ENCODE results near the gene CRYBG1. TPM values are rescaled to one million over a fixed set of nuclear protein-coding genes. Genes with fewer than 3 reads are reported as not detected.

Gene CRYBG1
- total and polyA plus RNA-seq, 8 donors, result 2.3 to 9.2 (median 4.3) TPM

DNA sequence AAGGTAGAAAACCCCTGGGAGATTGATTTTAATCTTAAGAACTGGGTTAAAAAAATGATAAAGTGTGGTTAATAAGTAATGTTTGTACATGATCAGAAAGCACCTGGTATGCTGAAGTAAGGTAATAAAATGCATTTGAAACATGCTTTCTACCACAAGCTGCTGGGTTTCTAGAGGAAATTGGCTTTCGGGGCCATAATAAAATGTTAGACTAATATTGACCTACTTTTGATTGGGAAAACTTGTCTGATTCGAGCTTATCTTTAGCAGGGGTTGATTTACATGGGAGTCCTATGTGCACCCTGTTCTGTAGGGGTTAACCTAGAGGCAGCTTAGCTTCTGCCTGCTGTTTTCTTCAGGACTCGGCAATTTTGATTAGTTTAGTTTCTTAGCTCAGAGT, 50.5 kb downstream of the CRYBG1 start:
- Histone ChIP-seq H3K27ac (peak overlapping the region; percentile 42 to 66 (median 50)), H3K4me1 (peaks cover 0 to 13% (median 9%) of the 10 kb centered on the region in 3 donors), H3K9me3 (no peaks in the 10 kb centered on the region), H3K36me3 (no peaks in the 10 kb centered on the region), H3K27me3 (no peaks in the 10 kb centered on the region), H3K4me3 (no peak overlapping the region)
- intact Hi-C loops (cut with DNase I), result no loop called here
- DNase-seq (no peak), ATAC-seq (peak; percentile 49 to 72 (median 53)), FAIRE-seq (no peak)
- 12 to 13% methylated on average over 3 of the region's 3 CpGs for WGBS, 2 donors
- TF ChIP-seq, protein P1, sequence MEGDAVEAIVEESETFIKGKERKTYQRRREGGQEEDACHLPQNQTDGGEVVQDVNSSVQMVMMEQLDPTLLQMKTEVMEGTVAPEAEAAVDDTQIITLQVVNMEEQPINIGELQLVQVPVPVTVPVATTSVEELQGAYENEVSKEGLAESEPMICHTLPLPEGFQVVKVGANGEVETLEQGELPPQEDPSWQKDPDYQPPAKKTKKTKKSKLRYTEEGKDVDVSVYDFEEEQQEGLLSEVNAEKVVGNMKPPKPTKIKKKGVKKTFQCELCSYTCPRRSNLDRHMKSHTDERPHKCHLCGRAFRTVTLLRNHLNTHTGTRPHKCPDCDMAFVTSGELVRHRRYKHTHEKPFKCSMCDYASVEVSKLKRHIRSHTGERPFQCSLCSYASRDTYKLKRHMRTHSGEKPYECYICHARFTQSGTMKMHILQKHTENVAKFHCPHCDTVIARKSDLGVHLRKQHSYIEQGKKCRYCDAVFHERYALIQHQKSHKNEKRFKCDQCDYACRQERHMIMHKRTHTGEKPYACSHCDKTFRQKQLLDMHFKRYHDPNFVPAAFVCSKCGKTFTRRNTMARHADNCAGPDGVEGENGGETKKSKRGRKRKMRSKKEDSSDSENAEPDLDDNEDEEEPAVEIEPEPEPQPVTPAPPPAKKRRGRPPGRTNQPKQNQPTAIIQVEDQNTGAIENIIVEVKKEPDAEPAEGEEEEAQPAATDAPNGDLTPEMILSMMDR (IDR thresholded peaks at IDR 0.05), result no peak

- ATAC-seq (peak; percentile 83 to 95 (median 86)), FAIRE-seq (no peak), DNase-seq (peak in 4 of 6 donors; percentile 30 to 59 (median 43))
- Histone ChIP-seq H3K4me3 (no peak overlapping the region), H3K36me3 (no peaks in the 10 kb centered on the region), H3K4me1 (peaks cover 0 to 13% (median 9%) of the 10 kb centered on the region in 3 donors), H3K27ac (peak overlapping the region; percentile 42 to 66 (median 50)), H3K9me3 (no peaks in the 10 kb centered on the region), H3K27me3 (no peaks in the 10 kb centered on the region)
- 24 to 28% methylated on average over 6 of the region's 6 CpGs for WGBS, 2 donors
- intact Hi-C loops (cut with DNase I), result no loop called here
- TF ChIP-seq, protein P1 (IDR thresholded peaks at IDR 0.05), result no peak
Measured at GRCh38 chr6:106411643-106412200, 51.2 kb downstream of the CRYBG1 start.

GRCh38 chr6:106413016-106413415, 52.5 kb downstream of the CRYBG1 start:
- no peaks in the 10 kb centered on the region for H3K36me3 ChIP-seq
- TF ChIP-seq, protein P1 (IDR thresholded peaks at IDR 0.05), result no peak
- intact Hi-C loops (cut with DNase I), result no loop called here
- peaks cover 0 to 13% (median 9%) of the 10 kb centered on the region in 3 donors for H3K4me1 ChIP-seq
- ATAC-seq, result peak in 1 of 4 donors; percentile 28
- no peak overlapping the region for H3K4me3 ChIP-seq
- DNase-seq, result no peak
- H3K9me3 ChIP-seq, result no peaks in the 10 kb centered on the region
- FAIRE-seq, result no peak
- H3K27ac ChIP-seq, result no peak overlapping the region
- no peaks in the 10 kb centered on the region for H3K27me3 ChIP-seq

DNA sequence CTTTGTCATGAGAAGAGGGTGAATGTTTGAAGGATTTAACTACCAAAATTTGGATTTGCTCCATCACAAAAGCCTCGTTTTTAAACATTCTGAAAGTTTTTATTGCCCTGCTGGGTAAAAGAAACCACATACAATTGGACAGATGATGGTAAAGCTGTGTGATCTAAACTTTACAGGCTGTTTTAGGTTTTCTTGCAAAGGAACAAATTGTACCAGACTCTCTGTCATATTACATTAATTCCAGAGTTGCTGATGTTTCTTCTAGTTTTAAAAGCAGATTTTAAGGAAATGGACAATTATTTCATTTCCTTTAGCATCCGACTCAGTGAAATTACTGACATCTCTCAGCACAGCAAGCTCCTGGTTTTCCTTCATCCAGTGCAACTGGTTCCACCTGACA, 53.2 kb downstream of the CRYBG1 start:
- DNase-seq, result no peak
- H3K4me3 ChIP-seq, result no peak overlapping the region
- TF ChIP-seq, protein P1 (IDR thresholded peaks at IDR 0.05), result no peak
- H3K9me3 ChIP-seq, result no peaks in the 10 kb centered on the region
- intact Hi-C loops (cut with DNase I), result no loop called here
- no peaks in the 10 kb centered on the region for H3K36me3 ChIP-seq
- no peak for FAIRE-seq
- no peak overlapping the region for H3K27ac ChIP-seq
- H3K4me1 ChIP-seq, result peaks cover 0 to 13% (median 9%) of the 10 kb centered on the region in 3 donors
- ATAC-seq, result no peak
- WGBS, 2 donors, result 66 to 76% methylated on average over 2 of the region's 2 CpGs
- no peaks in the 10 kb centered on the region for H3K27me3 ChIP-seq

DNA sequence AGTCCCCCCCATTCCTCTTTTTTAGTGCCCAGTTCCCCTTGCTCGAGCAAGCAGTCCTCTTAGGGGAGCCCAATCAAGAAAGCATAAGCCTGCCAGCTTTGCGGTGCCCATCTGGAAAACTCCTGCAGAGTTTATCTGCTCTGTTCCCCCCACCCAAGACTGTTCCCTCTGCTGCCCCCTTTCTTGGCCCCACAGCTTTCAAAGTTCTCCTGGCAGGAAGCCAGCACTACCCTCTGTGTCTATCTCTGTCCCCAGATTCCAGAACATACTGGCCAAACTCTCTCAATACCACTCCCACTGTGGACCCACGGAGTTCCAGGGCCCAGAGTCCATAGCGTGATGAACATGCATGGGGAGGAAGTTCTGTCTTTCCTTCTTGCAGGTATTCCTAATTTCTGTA, 55.4 kb downstream of the CRYBG1 start:
- WGBS, 2 donors, result 88 to 89% methylated on average over 4 of the region's 4 CpGs
- no peak for FAIRE-seq

More for the DNA sequence above, 55.4 kb downstream of the CRYBG1 start:
- DNase-seq (no peak), ATAC-seq (no peak)
- intact Hi-C loops (cut with DNase I), result no loop called here
- peaks cover 0 to 10% (median 10%) of the 10 kb centered on the region in 3 donors for H3K4me1 ChIP-seq
- no peaks in the 10 kb centered on the region for H3K9me3 ChIP-seq
- H3K27ac ChIP-seq, result no peak overlapping the region
- no peak overlapping the region for H3K4me3 ChIP-seq
- no peaks in the 10 kb centered on the region for H3K27me3 ChIP-seq
- TF ChIP-seq, protein P1 (IDR thresholded peaks at IDR 0.05), result no peak
- no peaks in the 10 kb centered on the region for H3K36me3 ChIP-seq

Data from pancreas (tissue), 10 donors.